ENCODE results near the gene AGBL4.

The AGBL4 gene

DNA sequence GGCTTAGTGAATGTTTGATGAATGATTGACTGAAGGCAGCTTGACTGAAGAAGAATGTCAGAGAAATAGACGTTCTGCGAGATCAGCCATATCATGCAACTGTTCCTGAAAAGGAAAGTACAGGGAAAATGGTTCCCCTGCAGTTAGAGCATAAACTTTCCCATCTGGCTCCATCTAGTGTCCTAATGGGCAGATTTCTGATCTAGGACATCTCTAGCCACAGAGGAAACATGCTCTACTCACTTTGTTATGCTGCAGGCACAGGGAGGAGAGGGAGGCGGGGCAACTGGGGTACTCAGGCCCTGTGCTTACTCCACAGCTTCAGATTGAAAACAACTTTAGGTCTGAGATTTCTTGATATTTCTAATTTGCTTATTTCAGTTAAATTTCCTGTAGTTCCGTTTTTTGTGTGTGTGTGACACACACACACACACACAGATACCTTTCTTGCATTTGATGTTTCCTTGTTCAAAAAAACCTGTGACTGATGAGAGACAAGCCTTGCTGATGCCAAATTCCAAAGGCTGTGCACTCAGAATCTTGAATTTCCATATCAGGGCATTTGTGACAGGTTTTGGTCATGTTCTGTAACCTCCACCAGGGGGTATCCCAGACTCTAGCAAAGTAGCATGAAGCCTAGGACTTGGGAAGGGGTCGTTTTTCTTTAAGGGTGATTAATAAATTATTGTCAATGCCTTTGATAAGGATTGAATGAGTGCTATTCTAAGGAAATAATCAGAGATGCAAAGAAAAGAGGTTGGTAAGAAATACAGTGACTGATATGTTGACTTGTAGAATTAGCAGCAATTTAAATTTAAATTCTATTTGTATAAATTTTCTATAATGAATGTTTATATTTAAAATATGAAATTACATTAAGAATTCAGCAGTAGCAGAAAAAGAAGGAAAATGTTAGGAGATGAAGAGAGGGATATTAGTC lies 1107.4 kb downstream of the AGBL4 start:
- peak overlapping the region; percentile 23 for H3K27ac ChIP-seq
- no peak for TF ChIP-seq ZFX (IDR thresholded peaks at IDR 0.05; ENCODE audit: borderline replicate concordance)
- TF ChIP-seq, protein P1, sequence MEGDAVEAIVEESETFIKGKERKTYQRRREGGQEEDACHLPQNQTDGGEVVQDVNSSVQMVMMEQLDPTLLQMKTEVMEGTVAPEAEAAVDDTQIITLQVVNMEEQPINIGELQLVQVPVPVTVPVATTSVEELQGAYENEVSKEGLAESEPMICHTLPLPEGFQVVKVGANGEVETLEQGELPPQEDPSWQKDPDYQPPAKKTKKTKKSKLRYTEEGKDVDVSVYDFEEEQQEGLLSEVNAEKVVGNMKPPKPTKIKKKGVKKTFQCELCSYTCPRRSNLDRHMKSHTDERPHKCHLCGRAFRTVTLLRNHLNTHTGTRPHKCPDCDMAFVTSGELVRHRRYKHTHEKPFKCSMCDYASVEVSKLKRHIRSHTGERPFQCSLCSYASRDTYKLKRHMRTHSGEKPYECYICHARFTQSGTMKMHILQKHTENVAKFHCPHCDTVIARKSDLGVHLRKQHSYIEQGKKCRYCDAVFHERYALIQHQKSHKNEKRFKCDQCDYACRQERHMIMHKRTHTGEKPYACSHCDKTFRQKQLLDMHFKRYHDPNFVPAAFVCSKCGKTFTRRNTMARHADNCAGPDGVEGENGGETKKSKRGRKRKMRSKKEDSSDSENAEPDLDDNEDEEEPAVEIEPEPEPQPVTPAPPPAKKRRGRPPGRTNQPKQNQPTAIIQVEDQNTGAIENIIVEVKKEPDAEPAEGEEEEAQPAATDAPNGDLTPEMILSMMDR (IDR thresholded peaks at IDR 0.05), result peak; percentile 73

DNA sequence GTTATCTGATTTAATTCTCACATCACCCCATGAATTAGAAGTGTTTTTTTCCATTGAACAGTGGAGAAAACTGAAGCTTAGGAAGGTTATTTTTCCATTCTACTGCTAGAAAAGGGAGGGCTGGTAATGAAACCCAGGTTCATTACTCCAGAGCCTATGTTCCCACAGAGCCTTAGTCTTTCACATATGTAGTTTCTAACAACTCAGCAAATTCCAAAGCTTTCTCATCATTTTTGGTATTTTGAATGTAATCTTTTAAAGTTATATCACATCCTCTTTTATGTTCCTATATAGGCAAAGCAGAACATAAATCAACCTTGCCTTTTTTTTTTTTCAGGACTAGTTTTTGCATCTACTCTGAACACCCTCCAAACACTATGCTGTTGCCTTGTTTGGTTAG lies 1115.1 kb downstream of the AGBL4 start:
- no peak for TF ChIP-seq ZFX (IDR thresholded peaks at IDR 0.05; ENCODE audit: borderline replicate concordance)
- TF ChIP-seq, protein P1 (IDR thresholded peaks at IDR 0.05), result no peak

DNA sequence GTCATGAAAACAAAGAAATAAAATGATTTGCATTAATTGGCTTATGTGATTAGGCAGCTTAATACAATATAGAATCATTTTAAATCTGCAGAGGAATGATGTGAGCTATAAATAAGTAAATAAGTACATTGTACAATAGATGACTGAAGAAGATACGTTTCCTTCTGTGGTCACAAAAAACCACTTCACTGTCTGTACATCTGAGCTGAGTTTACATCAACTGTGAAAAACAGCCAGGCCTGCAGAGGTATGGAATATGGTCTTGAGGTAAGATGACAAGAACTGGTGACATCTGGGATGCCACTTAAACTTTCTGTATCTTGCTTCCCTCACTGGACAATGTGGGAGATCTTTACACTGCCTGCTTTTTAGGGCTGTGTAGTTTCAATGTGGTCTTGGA lies 1117.0 kb downstream of the AGBL4 start:
- no peak overlapping the region for H3K27ac ChIP-seq
- no peak for TF ChIP-seq ZFX (IDR thresholded peaks at IDR 0.05; ENCODE audit: borderline replicate concordance)
- TF ChIP-seq, protein P1 (IDR thresholded peaks at IDR 0.05), result no peak

More for the DNA sequence above, 1115.1 kb downstream of the AGBL4 start:
- no peak overlapping the region for H3K27ac ChIP-seq

DNA sequence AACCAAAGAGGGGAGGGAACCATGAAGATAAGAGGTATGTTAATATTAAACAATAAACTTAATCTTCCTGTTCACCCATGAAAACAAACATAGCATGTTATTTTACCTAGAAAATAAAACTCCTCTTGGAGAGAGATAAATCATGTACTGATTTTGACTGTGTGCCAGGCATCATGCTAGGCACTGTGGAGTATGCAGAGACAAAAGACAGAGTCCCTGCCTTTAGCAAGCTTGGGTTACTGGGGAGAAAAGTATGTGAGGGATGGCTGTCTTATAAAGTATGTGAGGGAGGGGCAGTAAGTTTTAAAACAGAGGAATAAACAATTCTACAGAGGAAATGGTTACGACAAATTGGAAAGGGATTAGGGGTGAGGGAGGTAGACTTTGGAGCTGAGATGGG lies 1117.6 kb downstream of the AGBL4 start:
- TF ChIP-seq, protein P1 (IDR thresholded peaks at IDR 0.05), result no peak
- TF ChIP-seq ZFX (IDR thresholded peaks at IDR 0.05; ENCODE audit: borderline replicate concordance), result no peak
- no peak overlapping the region for H3K27ac ChIP-seq

DNA sequence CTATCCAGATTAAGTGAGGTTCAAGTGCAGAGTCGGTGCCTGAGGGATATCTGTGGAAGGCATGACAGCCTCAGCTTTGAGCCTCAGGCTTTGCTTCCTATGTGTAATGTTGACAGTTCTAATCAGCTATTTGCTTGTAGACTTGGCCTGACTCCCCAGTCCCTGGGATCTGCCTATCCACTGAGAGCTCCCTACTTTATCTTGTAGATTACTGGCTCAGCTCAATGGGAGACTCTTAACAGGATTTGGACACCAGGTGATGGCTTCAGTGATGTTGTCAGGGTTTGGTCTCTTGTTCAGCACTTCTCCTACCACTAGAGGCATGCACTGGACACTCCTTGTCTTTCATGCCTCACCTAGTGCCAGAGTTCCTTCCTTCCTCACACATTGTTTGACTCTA lies 1120.5 kb downstream of the AGBL4 start:
- TF ChIP-seq, protein P1 (IDR thresholded peaks at IDR 0.05), result peak; percentile 21
- no peak for TF ChIP-seq ZFX (IDR thresholded peaks at IDR 0.05; ENCODE audit: borderline replicate concordance)
- H3K27ac ChIP-seq, result no peak overlapping the region

DNA sequence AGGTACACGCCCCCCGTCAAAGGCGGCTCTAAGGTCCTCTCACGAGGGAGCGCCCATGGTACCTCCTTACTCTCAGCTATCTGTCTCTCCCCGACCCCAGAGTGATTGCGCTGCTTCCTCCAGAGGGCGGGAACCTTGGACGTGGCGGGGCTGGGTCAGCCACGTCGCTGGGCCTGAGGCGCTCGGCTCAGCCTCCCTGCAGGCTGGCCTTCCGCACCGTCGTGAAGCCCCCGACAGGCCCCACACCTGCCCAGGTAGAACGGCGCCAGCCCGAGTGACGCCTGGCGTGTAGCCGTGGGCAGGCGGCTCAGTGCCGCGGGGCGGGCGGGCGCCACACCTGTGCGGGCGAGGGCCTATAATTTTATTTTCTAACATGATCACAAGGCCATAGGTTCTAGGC lies 1124.9 kb downstream of the AGBL4 start:
- H3K27ac ChIP-seq, result no peak overlapping the region
- TF ChIP-seq ZFX (IDR thresholded peaks at IDR 0.05; ENCODE audit: borderline replicate concordance), result no peak
- TF ChIP-seq, protein P1 (IDR thresholded peaks at IDR 0.05), result no peak

DNA sequence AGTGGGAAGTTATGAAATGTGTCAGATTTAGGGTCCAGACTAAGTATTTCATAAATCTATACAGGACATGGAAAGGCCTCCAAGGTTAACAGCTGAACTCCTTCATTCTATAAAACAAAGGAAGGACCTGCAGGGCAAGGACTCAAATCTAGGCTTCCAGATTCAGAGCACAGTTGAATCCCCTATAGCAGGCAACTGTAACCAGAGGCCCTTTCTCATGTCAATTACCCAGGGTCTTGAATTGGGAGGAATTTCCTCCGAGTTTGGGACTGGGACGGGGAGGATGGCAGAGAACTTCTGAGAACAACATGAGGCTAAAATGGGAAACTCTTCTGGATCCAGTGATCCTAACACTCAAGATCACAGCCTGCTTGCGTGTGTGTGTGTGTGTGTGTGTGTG lies 1134.1 kb downstream of the AGBL4 start:
- no peak overlapping the region for H3K27ac ChIP-seq

More for the DNA sequence above, 1134.1 kb downstream of the AGBL4 start:
- TF ChIP-seq, protein P1 (IDR thresholded peaks at IDR 0.05), result no peak
- no peak for TF ChIP-seq ZFX (IDR thresholded peaks at IDR 0.05; ENCODE audit: borderline replicate concordance)

All from 22Rv1 (cell line).